ENCODE data around the gene CIB1.
"Not testable (repeated sequence)": the region's sequence is repeated elsewhere in the genome, so short reads cannot be mapped to it uniquely, and the experiment has no call there.

CIB1 gene

DNA sequence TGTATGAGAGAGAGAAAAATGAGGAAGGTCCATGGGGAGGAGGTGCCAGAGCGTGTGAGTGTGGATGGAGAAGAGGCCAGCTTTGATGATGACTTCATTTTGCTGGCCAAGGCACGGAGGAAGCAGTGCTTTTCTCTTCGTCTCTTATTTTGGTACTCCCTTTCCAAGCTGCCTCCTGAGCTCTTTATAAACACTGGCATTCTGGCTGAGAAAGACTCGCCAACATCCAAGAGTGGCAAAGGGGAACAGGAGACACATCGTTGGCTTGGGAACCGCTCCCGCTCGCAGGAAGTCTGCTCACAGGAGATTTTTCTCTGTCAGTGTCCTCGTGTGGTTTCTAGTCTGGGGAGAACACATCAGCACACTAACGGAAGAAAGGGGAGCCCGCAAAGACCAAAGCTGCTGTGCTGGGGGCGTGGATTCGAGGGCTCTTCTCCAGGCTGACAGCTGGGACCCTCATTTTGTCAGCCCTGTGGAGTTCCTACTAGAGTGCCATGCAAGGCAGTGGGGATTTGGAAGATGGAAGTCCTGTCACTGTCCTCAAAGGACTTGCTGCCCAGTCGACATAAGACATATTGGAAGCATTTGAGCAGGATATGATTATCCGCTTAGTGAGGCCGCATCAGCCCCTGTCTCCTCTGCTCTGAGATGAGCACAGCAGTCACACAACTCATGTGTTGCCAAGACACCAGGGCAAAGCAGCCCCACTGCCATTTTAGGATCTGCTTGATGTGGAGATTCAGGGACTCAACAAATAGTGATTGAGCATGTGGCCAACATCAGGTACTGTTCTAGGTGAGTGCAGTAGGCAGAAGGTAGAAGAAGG lies 40.6 kb downstream of the CIB1 start:
- no peak for DNase-seq (ENCODE audit: low spot score)

DNA sequence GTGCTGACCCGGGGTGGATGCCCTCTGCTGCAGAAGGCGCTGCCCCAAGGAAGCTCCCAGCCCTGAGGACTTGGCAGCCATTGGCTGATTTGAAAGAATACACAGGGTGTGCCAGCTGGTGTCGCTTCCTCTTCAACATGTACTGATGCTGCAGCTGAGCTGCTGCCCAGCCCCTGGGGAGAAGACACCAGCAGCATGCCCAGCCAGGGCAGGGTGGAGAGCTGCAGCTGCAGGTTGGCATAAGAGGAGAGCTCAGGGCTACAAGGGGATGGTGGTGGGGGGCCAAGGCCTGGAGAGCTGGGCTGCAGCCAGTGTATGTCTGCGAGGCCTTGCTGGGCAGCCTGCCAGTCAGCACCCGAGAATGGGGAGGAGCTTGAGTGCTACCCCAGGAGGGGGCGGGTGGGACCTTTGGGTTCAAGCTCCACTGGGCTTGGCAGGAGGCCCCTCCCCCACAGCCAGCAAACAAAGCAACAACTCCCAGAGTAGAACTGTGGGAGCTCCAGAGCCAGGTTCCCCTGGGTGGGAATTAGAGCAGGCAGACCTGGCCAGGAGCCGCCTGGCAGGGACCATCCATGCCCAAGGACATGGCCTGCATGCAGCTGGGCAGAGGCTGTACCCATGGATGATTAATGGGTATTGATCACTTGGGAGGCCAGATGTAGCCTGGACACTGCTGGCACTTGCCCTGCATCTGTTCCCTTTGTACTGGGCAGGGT lies 41.8 kb downstream of the CIB1 start:
- DNase-seq (ENCODE audit: low spot score): peak; percentile 35

DNA sequence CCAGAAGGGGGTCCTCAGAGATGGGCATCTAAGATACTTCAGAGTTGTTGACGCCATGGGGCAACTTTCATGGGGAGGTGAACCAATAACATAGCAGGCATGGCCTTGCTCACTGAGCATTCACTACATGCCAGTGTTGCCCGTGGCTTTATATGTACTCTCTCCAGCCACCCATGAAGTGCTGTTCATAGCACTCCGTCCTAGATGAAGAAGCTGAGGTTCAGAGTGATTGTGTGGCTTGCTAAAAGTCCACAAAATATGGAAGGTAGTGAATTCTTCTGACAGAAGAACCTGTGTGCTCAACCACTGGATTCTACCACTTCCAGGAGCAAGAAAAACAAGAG lies 42.4 kb downstream of the CIB1 start:
- DNase-seq (ENCODE audit: low spot score): no peak

DNA sequence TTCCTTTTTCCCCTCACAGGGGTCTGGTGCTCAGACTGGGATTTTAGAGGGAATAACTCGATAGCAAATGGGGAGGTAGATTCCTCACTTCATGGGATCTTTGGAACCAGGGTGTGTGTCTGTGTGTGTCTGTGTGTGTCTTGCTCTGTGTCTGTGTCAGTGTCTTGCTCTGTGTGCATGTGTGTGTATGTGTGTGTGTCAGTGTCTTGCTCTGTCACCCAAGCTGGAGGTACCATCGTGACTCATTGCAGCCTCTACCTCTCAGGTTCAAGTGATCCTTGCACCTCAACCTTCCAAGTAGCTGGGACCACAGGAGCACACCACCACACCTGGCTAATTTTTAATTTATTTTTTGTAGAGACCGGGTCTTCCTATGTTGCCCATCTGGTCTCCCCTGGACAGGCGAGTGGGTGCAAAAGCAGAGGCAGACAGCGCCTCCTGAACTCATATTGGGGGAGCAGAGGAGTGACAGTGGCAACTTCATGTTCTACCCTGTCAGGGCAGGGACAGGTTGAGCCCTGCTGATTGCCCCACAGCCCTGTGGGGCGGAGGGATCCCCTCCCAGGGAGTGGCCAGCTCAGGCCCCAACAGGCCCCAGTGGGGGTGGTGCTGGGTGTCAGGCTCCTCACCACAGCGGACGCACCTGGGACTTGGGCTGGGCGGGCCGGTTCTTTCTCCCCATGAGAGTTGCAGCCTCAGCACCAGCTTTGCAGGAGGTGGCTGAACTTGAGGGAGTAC lies 43.0 kb downstream of the CIB1 start:
- DNase-seq (ENCODE audit: low spot score): no peak

DNA sequence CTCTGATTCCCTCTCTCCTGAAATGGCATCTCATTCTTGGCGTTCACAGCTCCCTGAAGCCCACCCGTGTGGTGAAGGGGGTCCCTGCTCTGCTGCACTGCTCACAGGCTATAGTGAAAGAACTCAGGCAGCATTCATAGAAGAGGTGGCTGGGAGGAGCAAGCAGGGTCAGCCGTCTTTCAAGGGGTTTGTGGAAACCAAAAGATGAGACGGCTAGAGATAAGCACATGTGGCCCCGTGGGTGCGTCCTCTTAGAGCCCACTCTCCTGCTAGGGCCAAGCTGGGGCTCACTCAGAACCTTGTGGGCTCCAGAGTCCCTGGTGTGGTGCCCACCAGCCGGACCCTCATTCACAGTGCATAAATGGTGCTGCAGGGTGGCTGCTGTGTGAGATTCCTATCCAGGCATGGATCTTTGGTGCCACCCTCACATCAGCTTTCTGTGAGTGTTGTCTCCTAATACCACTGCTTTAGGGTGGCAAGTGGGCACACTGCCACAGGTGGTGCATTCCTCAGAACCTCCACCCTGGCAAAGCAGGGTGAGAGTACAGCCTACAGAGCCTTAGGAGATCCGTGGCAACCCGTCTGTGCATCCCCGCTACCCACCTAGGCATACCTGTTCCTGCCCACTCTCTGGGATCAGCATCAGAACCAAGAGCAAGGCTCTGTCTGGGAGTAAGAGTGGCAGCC lies 43.8 kb downstream of the CIB1 start:
- no peak for DNase-seq (ENCODE audit: low spot score)

DNA sequence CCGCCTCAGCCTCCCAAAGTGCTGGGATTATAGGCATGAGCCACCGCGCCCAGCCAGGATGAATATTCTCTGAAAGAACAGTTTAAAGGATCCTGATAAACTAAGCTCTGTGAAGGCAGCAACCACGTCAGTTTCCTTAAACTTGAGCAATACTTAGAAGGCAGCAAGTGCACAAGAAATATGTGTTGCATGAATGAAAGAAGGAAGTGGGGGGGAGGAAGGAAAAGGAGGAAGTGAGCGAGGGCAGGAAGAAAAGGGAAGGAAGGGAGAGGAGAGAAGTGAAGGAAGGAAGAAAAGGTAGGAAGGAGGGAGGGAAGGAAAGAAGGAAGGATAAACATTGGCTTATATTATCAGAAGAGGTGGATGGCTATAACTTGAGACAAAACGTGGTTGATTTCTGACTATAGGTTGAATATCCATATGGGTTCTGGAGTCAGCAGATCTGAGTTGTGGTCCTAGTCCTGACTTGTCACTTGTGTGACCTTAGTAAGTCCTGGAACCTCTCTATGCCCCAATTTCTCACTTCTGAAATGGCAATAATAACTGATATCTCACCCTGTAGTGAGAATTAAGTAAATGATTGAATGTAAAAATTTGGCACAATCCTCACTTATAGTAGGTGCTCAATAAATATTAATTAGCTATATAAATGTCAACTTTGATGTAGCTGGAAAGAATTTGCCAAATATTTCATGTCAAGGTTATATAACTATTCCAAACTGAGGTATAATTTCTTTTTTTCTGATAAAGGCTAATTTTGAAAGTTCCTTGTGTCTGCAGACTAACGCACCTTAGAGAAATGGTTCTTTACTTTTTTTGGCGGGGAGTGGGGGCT lies 44.6 kb downstream of the CIB1 start:
- no peak for DNase-seq (ENCODE audit: low spot score)

DNA sequence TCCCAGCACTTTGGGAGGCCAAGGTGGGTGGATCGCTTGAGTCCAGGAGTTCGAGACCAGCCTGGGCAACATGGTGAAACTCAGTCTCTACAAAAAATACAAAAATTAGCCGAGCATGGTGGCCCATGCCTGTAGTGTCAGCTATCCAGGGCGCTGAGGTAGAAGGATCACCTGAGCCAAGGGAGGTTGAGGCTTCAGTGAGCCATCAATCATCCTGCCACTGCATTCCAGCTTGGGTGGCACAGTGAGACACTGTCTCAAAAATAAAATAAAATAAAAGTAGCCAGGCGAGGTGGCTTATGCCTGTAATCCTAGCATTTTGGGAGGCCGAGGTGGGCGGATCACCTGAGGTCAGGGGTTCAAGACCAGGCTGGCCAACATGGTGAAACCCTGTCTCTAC lies 45.7 kb downstream of the CIB1 start:
- DNase-seq (ENCODE audit: low spot score): not testable (repeated sequence)

DNA sequence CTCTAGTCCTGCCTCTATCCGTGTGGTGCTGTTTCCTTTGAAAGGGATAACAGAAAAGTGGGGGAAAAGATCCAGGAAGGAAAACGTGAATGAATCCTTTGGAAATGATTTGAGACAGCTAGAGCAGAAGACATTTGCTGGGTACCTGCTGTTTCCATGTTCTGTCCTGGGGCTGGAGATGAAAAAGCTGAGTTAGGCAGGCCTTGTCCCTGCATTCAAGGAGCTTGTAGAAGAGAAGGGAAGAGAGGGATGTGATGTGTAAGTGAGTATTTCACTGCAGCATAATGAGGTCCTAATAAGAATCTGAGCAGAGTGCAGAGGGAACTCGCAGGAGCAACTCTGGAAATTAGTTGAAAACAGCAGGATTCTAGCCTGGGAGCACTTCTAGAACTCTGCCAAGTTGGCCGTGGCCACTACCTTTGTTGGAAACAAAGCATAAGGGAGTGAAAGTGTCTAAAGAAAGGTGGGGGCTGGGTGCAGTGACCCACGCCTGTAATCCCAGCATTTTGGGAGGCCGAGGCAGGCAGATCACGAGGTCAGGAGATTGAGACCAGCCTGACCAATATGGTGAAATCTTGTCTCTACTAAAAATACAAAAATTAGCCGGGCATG lies 46.4 kb downstream of the CIB1 start:
- no peak for DNase-seq (ENCODE audit: low spot score)

DNA sequence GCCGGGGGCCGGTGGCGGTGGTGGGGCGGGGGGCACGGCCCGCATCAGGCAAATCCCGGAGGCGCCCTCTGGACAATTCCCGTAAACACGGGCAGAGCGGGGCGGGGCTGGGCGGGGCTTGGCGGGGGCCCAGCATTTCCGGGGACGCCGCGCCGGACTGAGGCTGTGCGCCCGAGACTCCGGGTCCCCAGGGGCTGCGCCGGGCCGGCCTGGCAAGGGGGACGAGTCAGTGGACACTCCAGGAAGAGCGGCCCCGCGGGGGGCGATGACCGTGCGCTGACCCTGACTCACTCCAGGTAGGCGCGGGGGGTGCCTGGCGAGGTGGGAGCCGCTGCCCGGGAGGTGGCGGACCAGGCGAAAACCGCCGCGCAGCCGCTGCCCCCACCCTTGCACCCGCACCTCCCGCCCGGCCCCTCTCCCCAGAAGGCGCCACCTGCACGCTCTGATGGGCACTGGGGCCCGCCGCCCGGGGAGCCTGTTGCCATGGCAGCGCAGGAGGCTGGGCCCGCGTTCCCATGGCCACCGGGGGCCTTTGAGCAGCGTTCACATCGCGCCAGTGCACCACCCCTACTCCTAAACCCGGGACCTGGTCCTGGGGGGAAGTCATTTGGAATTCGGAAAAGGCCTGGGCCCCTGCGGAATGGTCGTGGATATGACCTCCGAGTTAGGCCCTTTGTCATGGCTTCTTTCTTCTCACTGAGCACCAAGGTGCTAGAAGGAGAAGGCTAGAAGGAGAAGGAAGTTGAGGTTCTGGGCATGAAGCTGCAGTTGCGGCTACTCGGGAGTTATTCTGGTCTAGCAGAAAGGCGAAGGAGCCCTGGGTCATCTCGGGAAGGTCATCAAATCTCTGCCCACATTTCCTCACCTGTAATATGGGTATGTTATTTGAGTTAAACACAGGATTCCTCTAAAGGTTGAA lies 48.7 kb downstream of the CIB1 start:
- DNase-seq (ENCODE audit: low spot score): peak; percentile 88

DNA sequence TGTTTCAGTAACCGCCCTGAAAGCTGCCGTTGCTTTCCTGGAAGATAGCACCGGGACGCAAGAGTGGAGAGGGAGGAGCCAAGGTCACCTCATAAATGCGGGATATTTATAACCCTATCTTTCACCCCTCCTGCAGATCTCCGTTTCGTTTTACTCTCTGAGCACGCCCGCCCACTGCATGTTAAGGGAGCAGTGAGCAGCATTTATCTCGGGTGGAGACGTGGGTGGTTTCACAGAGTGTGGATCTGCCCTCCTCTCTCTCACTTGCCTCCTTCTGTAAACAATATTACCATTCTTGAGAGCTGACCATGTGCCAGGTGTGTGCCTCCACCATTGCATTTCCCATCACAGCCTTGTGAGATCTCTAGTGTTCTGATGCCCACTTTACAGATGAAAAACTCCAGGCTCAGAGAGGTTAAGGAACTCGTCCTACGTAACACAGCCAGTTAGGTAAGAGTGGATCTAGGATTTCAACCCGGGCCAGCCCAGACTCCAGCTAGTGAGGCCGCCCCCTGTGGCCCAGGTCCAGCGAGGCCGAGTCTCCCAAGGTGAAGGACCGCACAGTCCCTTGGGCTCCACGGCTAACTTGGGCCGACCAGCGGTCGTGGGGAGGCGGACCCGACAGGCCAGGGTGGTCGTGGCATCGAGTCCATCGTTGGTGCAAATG lies 49.5 kb downstream of the CIB1 start:
- peak; percentile 51 for DNase-seq (ENCODE audit: low spot score)

DNA sequence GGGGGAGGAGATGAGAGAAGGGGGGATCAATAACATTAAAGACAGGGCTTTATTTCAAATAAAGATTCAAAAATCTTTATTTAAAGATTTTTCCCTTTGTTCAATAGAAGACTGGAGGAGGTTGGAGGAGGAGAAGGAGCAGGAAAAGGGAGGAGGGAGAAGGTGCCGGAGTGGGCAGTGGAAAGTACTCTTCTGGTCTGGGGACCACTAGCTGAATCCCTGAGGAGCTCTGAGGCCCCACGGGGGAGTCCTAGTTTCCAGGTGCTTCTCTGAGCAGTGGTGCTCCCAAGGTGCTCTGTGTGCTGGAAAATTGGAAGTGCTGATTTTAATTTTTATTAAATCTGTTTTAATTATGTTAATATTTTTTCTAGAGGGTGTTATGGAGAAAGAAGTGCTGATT lies 52.0 kb downstream of the CIB1 start:
- no peak for DNase-seq (ENCODE audit: low spot score)

Data from iPS-NIHi11 (cell line).